Skin epidermis (tissue), 12 donors: ENCODE data around the gene HOXA1.

Experiments
- H3K27ac ChIP-seq, 21 experiments: fragments of 200-600 bp; sonication (generic) in 11 of 21; one replicate each; pipeline ENCODE4 v1.5.0; 2020; ENCODE audit warnings: mild to moderate bottlenecking in 3 of 21, inconsistent platforms in 2 of 21, moderate library complexity in 2 of 21
- H3K4me3 ChIP-seq, 7 experiments: fragments of 200-600 bp; sonication (generic) in 2 of 7; one replicate each; pipeline ENCODE4 v1.5.0; 2020; ENCODE audit warnings: inconsistent platforms in 2 of 7, mild to moderate bottlenecking in 2 of 7, moderate library complexity in 1 of 7

HOXA1 gene

DNA sequence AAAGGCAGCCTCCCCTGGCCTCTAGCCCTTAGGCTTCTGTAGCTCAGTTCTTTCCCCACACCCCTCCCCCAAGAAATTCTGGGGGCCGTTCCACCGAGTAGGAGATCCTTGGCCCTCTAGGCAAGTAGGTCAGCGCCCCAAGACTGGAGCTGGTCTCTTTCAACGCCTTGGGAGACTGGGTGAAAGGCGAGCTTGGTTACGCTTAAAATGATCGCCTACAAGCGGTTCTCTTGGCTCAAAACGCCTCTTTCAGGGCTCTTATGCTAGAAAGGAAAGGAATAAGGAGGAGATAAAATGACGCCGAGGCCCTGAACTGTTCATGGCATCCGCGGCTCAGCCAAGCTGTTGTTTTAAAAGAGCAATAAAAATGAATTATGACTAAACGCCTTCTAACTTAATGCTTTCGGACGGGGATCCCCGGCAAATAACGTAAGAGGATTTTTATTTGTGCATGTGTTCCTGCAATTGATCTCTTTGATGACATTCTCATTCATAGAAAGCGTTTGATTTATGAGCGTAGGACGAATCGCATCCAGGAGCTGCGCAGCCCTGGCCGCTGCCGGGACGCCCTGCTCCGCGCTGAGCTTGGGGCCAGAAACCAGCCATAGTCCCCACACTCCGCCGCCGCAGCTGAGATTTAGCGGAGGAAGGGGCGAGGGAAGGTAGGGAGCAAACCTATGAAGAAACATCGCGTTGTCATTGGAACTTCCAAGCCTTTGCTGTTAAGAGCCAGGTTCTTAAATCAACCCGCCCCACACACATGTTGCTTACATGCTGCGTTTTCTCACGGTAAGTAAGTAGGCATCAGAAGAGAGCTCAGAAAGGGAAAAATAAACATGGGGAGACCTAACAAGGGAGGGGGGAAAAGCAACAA lies 3.0 kb upstream of the HOXA1 start:
- Histone ChIP-seq H3K27ac (peak overlapping the region in 14 of 21 experiments; percentile 12 to 92 (median 60)), H3K4me3 (peak overlapping the region in 6 of 7 experiments; percentile 13 to 98 (median 72))

- Histone ChIP-seq H3K4me3 (peak overlapping the region; percentile 13 to 98 (median 84)), H3K27ac (peak overlapping the region in 14 of 21 experiments; percentile 12 to 93 (median 60))
These were observed 2.1 kb upstream of the HOXA1 start for GRCh38 chr7:27097686-27098577.

DNA sequence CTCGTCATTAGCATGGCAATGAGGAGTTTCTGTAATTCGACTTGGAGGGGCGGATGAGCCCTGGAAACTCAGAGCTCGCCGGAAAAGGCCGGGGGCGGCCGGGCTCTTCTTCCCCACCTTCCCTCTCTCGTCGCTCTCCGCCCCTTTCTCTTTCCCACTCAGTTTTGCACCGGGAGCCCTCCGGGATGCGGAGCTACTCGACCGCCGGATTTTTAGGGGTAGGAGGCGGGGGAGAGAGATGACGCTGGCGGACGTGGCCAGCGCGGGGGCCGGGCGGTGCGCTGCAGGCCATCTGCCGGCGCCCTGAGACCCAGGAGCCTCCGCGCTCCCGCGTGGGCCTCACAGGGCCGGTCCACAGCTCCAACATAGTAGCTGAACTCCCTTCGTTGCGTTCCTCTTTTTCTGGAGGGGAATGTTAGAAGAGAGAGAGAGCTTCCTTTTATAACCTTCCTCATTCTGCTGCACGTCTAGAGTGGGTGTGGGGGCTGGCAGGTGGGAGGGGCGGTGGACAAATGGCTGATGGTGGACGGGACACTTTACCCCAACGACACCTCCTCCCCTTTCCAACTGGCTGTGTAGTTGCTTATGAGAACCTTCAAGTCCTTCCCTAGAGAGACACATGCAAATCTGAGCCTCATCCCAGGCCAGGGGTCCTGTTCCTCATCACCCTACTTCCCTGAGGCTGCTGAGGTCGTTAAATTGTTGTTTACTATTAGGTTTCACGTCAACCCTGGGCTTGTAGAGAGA lies 1.1 kb upstream of the HOXA1 start:
- Histone ChIP-seq H3K27ac (peak overlapping the region; percentile 54 to 95 (median 88)), H3K4me3 (peak overlapping the region; percentile 60 to 98 (median 84))

GRCh38 chr7:27095050-27095896 lies 527 bp downstream of the HOXA1 start:
- H3K4me3 ChIP-seq: peak overlapping the region; percentile 60 to 98 (median 84)
- peak overlapping the region in 12 of 21 experiments; percentile 32 to 95 (median 90) for H3K27ac ChIP-seq

DNA sequence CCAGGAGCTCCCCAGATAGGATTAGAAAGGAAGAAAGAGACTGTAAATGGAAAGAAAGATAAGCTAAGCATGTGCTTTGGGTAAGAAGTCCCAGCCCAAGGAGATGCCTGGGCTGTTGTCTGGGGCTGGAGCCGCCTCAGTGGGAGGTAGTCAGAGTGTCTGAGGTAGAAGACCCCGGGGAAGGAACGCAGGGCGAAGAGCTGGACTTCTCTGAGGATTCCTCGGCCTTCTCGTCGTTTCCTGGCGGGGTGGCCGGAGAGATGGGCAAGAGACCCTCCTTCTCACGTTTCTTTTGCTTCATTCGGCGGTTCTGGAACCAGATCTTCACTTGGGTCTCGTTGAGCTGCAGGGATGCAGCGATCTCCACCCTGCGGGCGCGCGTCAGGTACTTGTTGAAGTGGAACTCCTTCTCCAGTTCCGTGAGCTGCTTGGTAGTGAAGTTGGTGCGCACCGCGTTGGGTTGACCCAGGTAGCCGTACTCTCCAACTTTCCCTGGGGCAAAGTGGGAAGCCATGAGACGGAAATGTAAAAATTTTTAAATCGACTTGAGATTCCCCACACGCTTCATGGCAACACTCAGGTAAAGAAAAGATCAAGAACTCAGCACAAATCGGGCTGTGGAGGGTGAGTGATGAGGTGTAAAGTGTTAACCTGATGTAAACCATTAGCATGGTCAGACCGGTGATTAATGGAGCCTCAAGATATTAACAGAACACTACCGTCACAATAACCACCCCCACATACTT lies 1.3 kb downstream of the HOXA1 start:
- H3K4me3 ChIP-seq: peak overlapping the region in 2 of 7 experiments; percentile 62 to 98
- H3K27ac ChIP-seq: no peak overlapping the region

DNA sequence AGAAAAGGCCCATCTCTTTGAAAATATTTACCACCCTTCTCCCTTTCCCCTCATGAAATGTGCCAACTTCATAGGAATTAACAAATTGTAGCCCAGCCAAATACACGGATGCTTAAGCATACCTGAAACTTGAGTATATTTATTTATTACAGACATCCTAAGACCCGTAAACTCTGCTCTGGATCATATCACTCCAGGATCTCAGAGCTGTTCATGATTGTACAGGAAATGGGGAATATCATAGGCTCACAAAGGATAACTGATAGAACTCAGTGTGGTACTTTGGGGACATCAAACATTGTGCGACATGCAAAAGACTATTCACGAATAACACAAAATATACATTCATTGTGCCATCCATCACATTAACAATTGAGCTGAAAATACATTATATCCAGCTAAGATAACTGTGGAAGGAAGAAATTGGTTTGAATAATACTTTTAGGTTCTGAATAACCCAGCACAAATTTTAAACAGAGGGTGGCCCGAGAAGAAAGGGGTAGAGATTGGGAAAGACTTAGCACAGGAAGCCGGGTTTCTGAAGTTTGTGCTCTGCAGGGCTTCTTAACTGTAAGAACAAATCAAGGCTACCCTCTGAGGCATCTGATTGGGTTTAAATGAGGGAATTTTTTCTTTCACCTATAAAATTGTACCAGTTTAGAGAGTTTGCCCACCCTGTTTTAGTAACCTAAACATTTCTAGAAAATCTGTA lies 2.5 kb downstream of the HOXA1 start:
- H3K27ac ChIP-seq: no peak overlapping the region
- H3K4me3 ChIP-seq: no peak overlapping the region

DNA sequence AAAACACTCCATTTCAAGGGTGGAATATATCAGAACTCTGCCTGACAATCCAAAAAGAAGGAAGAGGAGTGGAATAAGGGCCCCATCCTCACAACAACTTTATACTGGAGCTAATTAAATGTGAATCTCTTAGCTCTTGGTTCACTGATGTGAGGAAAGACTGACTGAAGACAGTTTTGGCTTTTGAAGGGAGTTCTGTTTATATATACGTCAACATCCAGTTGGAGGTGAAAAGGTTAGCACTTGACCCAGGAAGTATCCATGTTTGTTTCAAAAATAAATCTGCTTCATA lies 3.0 kb downstream of the HOXA1 start:
- Histone ChIP-seq H3K27ac (no peak overlapping the region), H3K4me3 (no peak overlapping the region)

DNA sequence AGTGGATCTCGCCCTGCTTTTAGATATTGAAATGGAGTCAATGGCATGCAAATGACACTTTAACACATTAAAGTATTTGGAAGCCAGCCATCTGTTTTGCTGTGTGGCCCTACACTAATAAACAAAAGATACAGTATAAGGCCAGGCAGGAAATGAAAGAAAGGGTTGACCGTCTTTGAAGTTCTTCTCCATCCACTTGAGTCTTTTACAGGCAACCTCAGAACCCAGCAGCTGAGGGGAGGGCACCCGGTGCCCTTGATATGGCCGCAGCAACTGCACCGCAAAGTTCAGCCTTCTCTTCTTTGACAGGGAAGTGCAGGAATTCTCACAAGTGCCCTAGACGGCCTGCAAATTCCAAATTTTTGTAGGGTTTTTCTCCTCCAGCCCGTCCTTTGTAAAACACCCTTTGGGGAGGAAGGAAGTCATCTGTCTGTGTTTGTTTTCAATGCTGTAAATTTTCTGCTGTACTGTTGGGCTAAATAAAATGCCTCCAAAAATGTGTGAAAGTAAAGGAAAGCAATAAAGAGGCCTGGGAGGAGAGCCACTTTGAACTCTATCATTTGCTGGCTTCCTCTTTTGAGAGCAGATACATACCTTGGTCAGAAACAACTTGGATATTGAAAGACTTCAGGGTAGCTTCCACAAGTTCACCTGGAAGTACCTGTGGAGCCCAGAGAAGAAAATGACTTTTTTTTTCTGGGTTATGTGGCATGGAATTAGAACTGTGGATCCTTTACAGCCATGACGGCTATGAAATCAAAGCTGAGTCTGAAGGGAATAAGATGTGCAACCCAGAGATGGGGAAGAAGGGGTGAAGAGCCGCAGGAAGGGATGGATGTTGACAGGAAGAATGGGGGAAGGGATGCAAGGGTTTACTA lies 3.6 kb downstream of the HOXA1 start:
- Histone ChIP-seq H3K4me3 (no peak overlapping the region), H3K27ac (no peak overlapping the region)

GRCh38 chr7:27091105-27091504 lies 4.7 kb downstream of the HOXA1 start:
- Histone ChIP-seq H3K27ac (no peak overlapping the region), H3K4me3 (no peak overlapping the region)

DNA sequence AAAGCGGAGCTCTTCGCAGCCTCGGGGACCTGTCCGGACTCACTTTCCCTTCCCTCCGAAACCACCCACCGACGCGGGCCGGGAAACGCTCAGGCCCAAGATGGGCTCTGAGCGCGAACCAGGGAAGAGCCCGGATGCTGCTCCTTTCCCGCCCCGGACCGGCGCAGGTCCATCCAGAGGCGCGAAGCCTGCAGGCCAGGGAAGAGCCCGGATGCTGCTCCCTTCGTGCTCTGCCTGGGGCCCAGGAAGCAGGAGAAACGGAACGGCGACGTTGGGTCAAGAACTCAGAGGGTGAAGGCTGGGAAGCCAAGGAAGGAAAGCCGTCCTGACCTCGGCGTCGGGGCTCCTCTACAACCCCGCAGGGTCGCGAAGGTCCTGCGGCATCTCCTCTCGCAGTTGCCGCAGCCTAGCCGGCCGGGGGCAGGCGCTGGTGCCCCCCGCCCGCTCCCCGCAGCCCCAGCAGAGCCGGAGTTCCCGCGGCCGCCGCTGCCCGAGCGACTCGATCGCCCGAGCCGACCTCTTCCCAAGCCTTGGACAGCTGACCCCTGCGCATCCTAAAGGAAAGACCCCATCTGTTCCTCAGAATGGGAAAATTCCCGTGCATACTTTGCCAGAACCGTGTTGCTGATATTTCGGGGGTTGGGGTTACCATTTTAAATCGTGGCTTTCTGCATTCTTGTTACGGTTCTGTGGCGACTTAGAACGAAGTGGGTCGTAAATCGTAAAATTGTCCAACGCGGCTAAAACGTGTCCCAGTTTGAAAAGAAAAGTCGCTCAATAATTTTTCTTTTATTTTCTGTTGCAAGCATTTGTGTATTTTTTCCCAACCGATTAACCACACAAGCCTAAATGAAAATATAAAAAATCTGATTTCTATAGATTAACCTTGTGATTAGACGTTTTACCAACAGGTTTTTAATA lies 7.5 kb downstream of the HOXA1 start:
- no peak overlapping the region for H3K4me3 ChIP-seq
- H3K27ac ChIP-seq: no peak overlapping the region

- no peak overlapping the region for H3K4me3 ChIP-seq
- H3K27ac ChIP-seq: no peak overlapping the region
These were observed 12.2 kb downstream of the HOXA1 start for GRCh38 chr7:27083646-27084045.

- Histone ChIP-seq H3K27ac (no peak overlapping the region), H3K4me3 (no peak overlapping the region)
These were observed 13.6 kb downstream of the HOXA1 start for GRCh38 chr7:27082171-27082570.

DNA sequence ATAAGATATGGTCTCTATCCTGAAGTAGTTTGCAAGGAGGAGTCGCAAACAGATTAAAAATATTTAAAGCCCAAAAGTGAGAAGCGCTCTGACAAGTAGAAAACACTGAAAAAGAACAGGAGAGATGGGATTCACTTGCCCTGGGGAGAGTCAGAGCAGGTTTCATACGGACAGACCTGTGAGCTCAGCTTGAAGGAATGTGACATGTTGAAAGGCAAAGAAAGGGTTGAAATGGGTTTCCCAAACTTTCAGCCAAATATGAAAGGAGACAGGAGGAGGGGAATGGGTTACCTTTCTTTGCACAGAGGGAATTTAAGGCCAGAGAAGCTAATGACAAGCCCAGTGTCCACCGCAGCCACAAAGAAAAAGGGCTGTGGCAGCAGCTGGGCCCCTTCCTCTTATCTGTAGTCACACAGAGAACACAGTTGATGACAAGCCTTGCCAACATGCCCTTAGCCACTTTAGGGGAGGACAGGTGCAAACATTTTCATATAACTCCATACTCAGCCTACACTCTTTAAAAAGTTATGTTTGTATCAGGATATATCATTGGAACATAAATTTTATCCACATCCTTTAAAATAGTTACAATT lies 14.9 kb downstream of the HOXA1 start:
- no peak overlapping the region for H3K4me3 ChIP-seq
- H3K27ac ChIP-seq: no peak overlapping the region

GRCh38 chr7:27079234-27079975 lies 16.4 kb downstream of the HOXA1 start:
- Histone ChIP-seq H3K4me3 (no peak overlapping the region), H3K27ac (no peak overlapping the region)
